Measurements from ENCODE around the gene TMEM126A.
A peak's percentile ranks its signal among the peaks of the same experiment; 100 is the strongest.
"Not testable (repeated sequence)": the region's sequence is repeated elsewhere in the genome, so short reads cannot be mapped to it uniquely, and the experiment has no call there.

The TMEM126A gene

GRCh38 chr11:85628771-85629341 lies 18.9 kb upstream of the TMEM126A start:
- TF ChIP-seq CTCF (IDR thresholded peaks at IDR 0.05) = no peak
- H3K27ac Mint-ChIP-seq = peak overlapping the region; percentile 93
- H3K27me3 Mint-ChIP-seq (ENCODE audit: low read depth, poor library complexity) = peaks cover 5% of the 10 kb centered on the region
- peaks cover 29% of the 10 kb centered on the region for H3K4me1 Mint-ChIP-seq
- DNase-seq = no peak
- peaks cover 17% of the 10 kb centered on the region for H3K36me3 Mint-ChIP-seq (ENCODE audit: low read depth)
- H3K4me3 Mint-ChIP-seq = peak overlapping the region; percentile 98
- H3K9me3 Mint-ChIP-seq = no peaks in the 10 kb centered on the region

DNA sequence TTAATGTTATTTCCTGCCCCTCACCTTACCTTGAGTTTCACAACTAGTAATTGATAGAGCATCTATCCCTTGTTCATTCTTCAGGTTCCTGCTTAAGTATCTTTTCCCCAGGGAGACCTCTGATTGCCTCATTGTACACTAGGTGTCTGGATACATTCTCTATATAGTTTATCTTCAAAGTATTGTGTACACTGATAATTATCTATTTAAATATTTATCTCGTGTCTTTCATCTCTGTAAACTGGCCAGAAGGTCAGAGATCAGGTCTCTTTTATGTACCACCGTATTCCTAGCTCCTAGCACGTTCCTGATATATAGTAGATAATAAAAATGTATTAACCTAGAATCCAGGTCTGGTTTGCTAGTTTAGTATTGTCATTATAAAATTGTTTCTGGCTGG lies 13.0 kb upstream of the TMEM126A start:
- Mint-ChIP-seq H3K4me1 (peaks cover 4% of the 10 kb centered on the region), H3K27ac (no peak overlapping the region), H3K9me3 (no peaks in the 10 kb centered on the region), H3K36me3 (ENCODE audit: low read depth) (peaks cover 37% of the 10 kb centered on the region), H3K4me3 (no peak overlapping the region), H3K27me3 (ENCODE audit: low read depth, poor library complexity) (no peaks in the 10 kb centered on the region)
- DNase-seq = no peak
- TF ChIP-seq CTCF (IDR thresholded peaks at IDR 0.05) = no peak

DNA sequence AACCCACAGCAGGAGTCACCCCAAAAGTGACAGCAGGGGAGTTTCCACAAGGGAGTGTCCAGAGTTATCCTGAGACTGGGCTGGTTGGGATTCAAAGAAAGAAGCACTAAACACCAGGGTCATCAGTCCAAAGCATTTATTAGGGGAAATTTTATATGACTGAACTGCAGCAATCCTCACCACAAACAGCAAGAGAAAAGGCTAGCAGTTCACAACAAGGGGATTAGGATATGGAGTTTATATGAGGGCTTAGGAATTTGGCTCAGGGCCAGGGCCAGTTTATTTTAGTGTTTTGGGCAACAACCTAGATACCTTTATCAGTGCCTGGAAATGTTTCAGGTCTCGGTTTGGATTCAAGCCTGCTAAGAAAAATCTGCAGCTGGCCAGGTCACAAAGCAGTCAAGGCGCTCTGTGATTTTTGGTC lies 4.6 kb upstream of the TMEM126A start:
- TF ChIP-seq CTCF (IDR thresholded peaks at IDR 0.05) = no peak
- no peak overlapping the region for H3K4me3 Mint-ChIP-seq
- H3K27ac Mint-ChIP-seq = no peak overlapping the region
- DNase-seq = no peak
- H3K9me3 Mint-ChIP-seq = no peaks in the 10 kb centered on the region
- H3K27me3 Mint-ChIP-seq (ENCODE audit: low read depth, poor library complexity) = peaks cover 17% of the 10 kb centered on the region
- peaks cover 9% of the 10 kb centered on the region for H3K4me1 Mint-ChIP-seq
- peaks cover 6% of the 10 kb centered on the region for H3K36me3 Mint-ChIP-seq (ENCODE audit: low read depth)

DNA sequence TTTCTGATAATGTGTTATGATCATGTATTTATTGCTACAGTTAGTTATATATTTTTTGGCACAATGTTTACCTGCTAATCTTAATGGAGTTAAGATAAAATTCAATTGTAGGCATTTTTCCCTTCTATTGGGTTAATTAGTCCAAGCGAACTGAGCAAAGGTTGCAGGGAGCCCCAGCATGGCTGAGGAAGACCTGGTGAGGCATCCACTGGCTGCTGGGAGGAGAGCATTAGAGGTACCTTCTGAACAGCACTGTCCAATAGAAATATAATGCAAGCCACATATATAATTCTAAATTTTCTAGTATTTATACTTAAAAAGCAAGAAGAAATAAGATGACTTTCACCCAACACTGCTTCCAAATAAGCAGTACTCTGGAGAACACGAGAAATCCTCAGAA lies 689 bp upstream of the TMEM126A start:
- no peak for TF ChIP-seq CTCF (IDR thresholded peaks at IDR 0.05)
- H3K27ac Mint-ChIP-seq = no peak overlapping the region
- no peak for DNase-seq
- H3K27me3 Mint-ChIP-seq (ENCODE audit: low read depth, poor library complexity) = peaks cover 17% of the 10 kb centered on the region
- peaks cover 26% of the 10 kb centered on the region for H3K4me1 Mint-ChIP-seq
- no peaks in the 10 kb centered on the region for H3K9me3 Mint-ChIP-seq
- peak overlapping the region; percentile 91 for H3K4me3 Mint-ChIP-seq
- peaks cover 10% of the 10 kb centered on the region for H3K36me3 Mint-ChIP-seq (ENCODE audit: low read depth)

DNA sequence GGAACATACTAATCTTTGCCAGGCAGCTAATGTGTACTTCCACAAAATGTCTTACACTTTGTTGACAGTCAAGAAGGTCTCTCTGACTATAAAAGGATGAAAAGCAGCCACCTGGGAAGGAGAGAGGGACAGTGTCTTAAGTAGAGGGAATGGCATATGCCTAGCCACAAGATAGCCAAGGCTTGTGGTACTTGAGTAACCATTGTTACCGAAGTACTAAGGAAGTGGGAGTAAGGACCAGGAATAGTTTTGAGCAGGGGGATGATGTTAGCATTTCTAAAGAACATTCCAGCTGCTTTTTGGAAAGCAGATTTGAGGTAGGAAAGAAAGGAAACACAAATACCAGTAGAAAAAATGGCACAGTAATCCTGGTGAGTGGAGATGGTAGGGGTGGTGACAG lies 3.4 kb downstream of the TMEM126A start:
- Mint-ChIP-seq H3K4me3 (no peak overlapping the region), H3K9me3 (no peaks in the 10 kb centered on the region), H3K27me3 (ENCODE audit: low read depth, poor library complexity) (peaks cover under 1% of the 10 kb centered on the region), H3K4me1 (peaks cover 26% of the 10 kb centered on the region), H3K27ac (peak overlapping the region; percentile 83), H3K36me3 (ENCODE audit: low read depth) (peaks cover 10% of the 10 kb centered on the region)
- no peak for DNase-seq
- no peak for TF ChIP-seq CTCF (IDR thresholded peaks at IDR 0.05)

GRCh38 chr11:85652786-85653447 lies 5.2 kb downstream of the TMEM126A start:
- DNase-seq = no peak
- Mint-ChIP-seq H3K27me3 (ENCODE audit: low read depth, poor library complexity) (no peaks in the 10 kb centered on the region), H3K4me3 (no peak overlapping the region), H3K36me3 (ENCODE audit: low read depth) (peaks cover 17% of the 10 kb centered on the region), H3K9me3 (no peaks in the 10 kb centered on the region), H3K27ac (no peak overlapping the region), H3K4me1 (peaks cover 20% of the 10 kb centered on the region)
- no peak for TF ChIP-seq CTCF (IDR thresholded peaks at IDR 0.05)

- DNase-seq; H3K27ac Mint-ChIP-seq; H3K27me3 Mint-ChIP-seq (ENCODE audit: low read depth, poor library complexity); H3K9me3 Mint-ChIP-seq; H3K4me3 Mint-ChIP-seq: not testable (repeated sequence)
- Mint-ChIP-seq H3K4me1 (peaks cover 18% of the 10 kb centered on the region), H3K36me3 (ENCODE audit: low read depth) (peaks cover 27% of the 10 kb centered on the region)
Observed at GRCh38 chr11:85654343-85654742, 6.6 kb downstream of the TMEM126A start.

All from nephron progenitor cell (in vitro differentiated cells).